Activated CD4-positive, alpha-beta T cell treated with anti-CD3 and anti-CD28 coated beads for 1 hour (primary cell): ENCODE data around the gene BRINP1.
"Not testable (repeated sequence)": the region's sequence is repeated elsewhere in the genome, so short reads cannot be mapped to it uniquely, and the experiment has no call there.

ENCODE experiments used
- DNase-seq: peaks from one replicate; pipeline ENCODE4 v3.0.0-alpha.2; 2020

BRINP1 gene

GRCh38 chr9:119195521-119195920 lies 173.7 kb downstream of the BRINP1 start:
- DNase-seq, result no peak

- DNase-seq, result no peak
These were observed 183.9 kb downstream of the BRINP1 start for GRCh38 chr9:119185298-119185697.

GRCh38 chr9:119184265-119184936 lies 184.8 kb downstream of the BRINP1 start:
- no peak for DNase-seq

- DNase-seq, result no peak
These were observed 187.7 kb downstream of the BRINP1 start for GRCh38 chr9:119181561-119181960.

GRCh38 chr9:119180897-119181296 lies 188.3 kb downstream of the BRINP1 start:
- DNase-seq, result no peak

- DNase-seq, result no peak
These were observed 189.5 kb downstream of the BRINP1 start for GRCh38 chr9:119179701-119180100.

- DNase-seq, result no peak
These were observed 192.0 kb downstream of the BRINP1 start for GRCh38 chr9:119177196-119177595.

GRCh38 chr9:119175581-119175980 lies 193.7 kb downstream of the BRINP1 start:
- no peak for DNase-seq

- DNase-seq, result not testable (repeated sequence)
These were observed 200.0 kb downstream of the BRINP1 start for GRCh38 chr9:119169222-119169621.

- no peak for DNase-seq
These were observed 201.4 kb downstream of the BRINP1 start for GRCh38 chr9:119167876-119168275.

GRCh38 chr9:119167267-119167666 lies 202.0 kb downstream of the BRINP1 start:
- DNase-seq, result no peak

- no peak for DNase-seq
These were observed 203.1 kb downstream of the BRINP1 start for GRCh38 chr9:119166096-119166495.

GRCh38 chr9:119165131-119165530 lies 204.1 kb downstream of the BRINP1 start:
- no peak for DNase-seq

- no peak for DNase-seq
These were observed 204.5 kb downstream of the BRINP1 start for GRCh38 chr9:119164716-119165115.

- no peak for DNase-seq
These were observed 208.7 kb downstream of the BRINP1 start for GRCh38 chr9:119160551-119160950.

- DNase-seq, result no peak
These were observed 209.8 kb downstream of the BRINP1 start for GRCh38 chr9:119159386-119159785.

GRCh38 chr9:119157196-119157595 lies 212.0 kb downstream of the BRINP1 start:
- DNase-seq, result no peak

- no peak for DNase-seq
These were observed 212.9 kb downstream of the BRINP1 start for GRCh38 chr9:119156354-119156753.

- DNase-seq, result no peak
These were observed 214.7 kb downstream of the BRINP1 start for GRCh38 chr9:119154527-119154926.

GRCh38 chr9:119153402-119153801 lies 215.8 kb downstream of the BRINP1 start:
- DNase-seq, result no peak

- no peak for DNase-seq
These were observed 220.4 kb downstream of the BRINP1 start for GRCh38 chr9:119148855-119149254.

GRCh38 chr9:119137479-119137878 lies 231.8 kb downstream of the BRINP1 start:
- DNase-seq, result no peak

GRCh38 chr9:119126040-119126439 lies 243.2 kb downstream of the BRINP1 start:
- DNase-seq, result no peak

- no peak for DNase-seq
These were observed 247.3 kb downstream of the BRINP1 start for GRCh38 chr9:119121899-119122298.

GRCh38 chr9:119117409-119117808 lies 251.8 kb downstream of the BRINP1 start:
- no peak for DNase-seq
